Measurements from ENCODE around the gene WDR7. TPM values are rescaled to one million over a fixed set of nuclear protein-coding genes. Genes with fewer than 3 reads are reported as not detected.

WDR7 gene
- total and polyA plus RNA-seq, 2 of the 4 experiments (the other 2 are of a cell fraction) = 3.7 to 23.3 TPM

- ATAC-seq (ENCODE audit: low read depth) (peak; percentile 57; the same call in 1 of the 2 replicates), DNase-seq (peak; percentile 57)
- H2AK5ac ChIP-seq (ENCODE audit: low read depth, low read length) = no peak overlapping the region
- no peak overlapping the region for H4K8ac ChIP-seq (ENCODE audit: low read depth in 2 of 2, low read length in 2 of 2)
- no TSS peak for BruUV-seq (replicated peaks)
- H3K18ac ChIP-seq (ENCODE audit: low read depth, low read length) = no peak overlapping the region
- no peak overlapping the region for H2AFZ ChIP-seq (replicated peaks; ENCODE audit: low read length, poor library complexity)
- 0 out of 2 replicates have a peak, but pooled peaks cover 3% of the 10 kb centered on the region for H3K9me1 ChIP-seq (ENCODE audit: insufficient read depth, low read length)
- no peak overlapping the region for H3K9ac ChIP-seq (ENCODE audit: low read depth, low read length)
- no peak overlapping the region for H2BK120ac ChIP-seq (ENCODE audit: low read depth, low read length)
- no peak overlapping the region for H3K56ac ChIP-seq (ENCODE audit: extremely low read depth, insufficient read depth, low read length)
- no peaks in the 10 kb centered on the region for H3K36me3 ChIP-seq (ENCODE audit: control insufficient read depth, insufficient read depth, low read length)
- H4K91ac ChIP-seq (ENCODE audit: insufficient read depth, low read depth, low read length) = no peak overlapping the region
- no peak overlapping the region for H3K4me2 ChIP-seq (ENCODE audit: low read depth, low read length)
- no peak overlapping the region for H2BK20ac ChIP-seq (ENCODE audit: low read depth, low read length)
- dilution Hi-C loops (cut with HindIII; ENCODE audit: low sequenced_read_pairs, unreplicated experiment) (no loop called here), in situ Hi-C loops (cut with MboI; ENCODE audit: low sequenced_read_pairs) (loop anchor here (10.0 kb wide), 1 partner anchor 696 kb away; no protein-coding TSS in a partner anchor), intact Hi-C loops (cut with micrococcal nuclease) (loop anchor here (1.0 to 10.0 kb wide), 3 partner anchors 466 to 814 kb away; no protein-coding TSS in a partner anchor)
- H3K4ac ChIP-seq (ENCODE audit: low read depth, low read length) = no peak overlapping the region
- H3K14ac ChIP-seq (replicated peaks; ENCODE audit: low read depth, low read length) = no peak overlapping the region
- POLR2A ChIA-PET (ENCODE audit: unreplicated experiment) = no interaction called here
- H3K4me3 ChIP-seq (ENCODE audit: insufficient read depth, low read depth, low read length) = no peak overlapping the region
- no peak overlapping the region for H3K27ac ChIP-seq (ENCODE audit: insufficient read depth, low read length)
- no CpG with 5 or more reads among the region's 2 CpGs for WGBS, 2 experiments (ENCODE audit: extremely low coverage in 2 of 2, insufficient read length in 1 of 2)
- TF ChIP-seq MAFK (IDR thresholded peaks at IDR 0.05; ENCODE audit: low read depth, low read length) = no peak
- no peak for TF ChIP-seq RCOR1 (IDR thresholded peaks at IDR 0.05; ENCODE audit: insufficient replicate concordance, low read length)
- TF ChIP-seq SMC3 (IDR thresholded peaks at IDR 0.05; ENCODE audit: low read depth, low read length) = peak; percentile 65
- peak; percentile 82 for TF ChIP-seq RAD21 (IDR thresholded peaks at IDR 0.05; ENCODE audit: low read length)
- TF ChIP-seq NFE2L2 (IDR thresholded peaks at IDR 0.05; ENCODE audit: low read depth, low read length) = no peak
- no peak for TF ChIP-seq MXI1 (IDR thresholded peaks at IDR 0.05; ENCODE audit: borderline replicate concordance, low read depth, low read length)
- no peak for TF ChIP-seq BHLHE40 (IDR thresholded peaks at IDR 0.05; ENCODE audit: low read depth, low read length)
- no peak for TF ChIP-seq RFX5 (IDR thresholded peaks at IDR 0.05; ENCODE audit: low read depth, low read length)
- TF ChIP-seq CHD1 (IDR thresholded peaks at IDR 0.05; ENCODE audit: low read depth, low read length) = no peak
- no peak for TF ChIP-seq MAZ (IDR thresholded peaks at IDR 0.05; ENCODE audit: borderline replicate concordance, low read depth, low read length)
- TF ChIP-seq USF2 (IDR thresholded peaks at IDR 0.05; ENCODE audit: low read depth, low read length) = no peak
- TF ChIP-seq CTCF (conservative IDR thresholded peaks at IDR 0.05; ENCODE audit: low read depth, low read length) = peak; percentile 75
- peak; percentile 1; the same call in 1 of the 2 replicates for TF ChIP-seq CEBPB (IDR thresholded peaks at IDR 0.05; ENCODE audit: low read depth, low read length)
- no peak for TF ChIP-seq POLR2A (IDR thresholded peaks at IDR 0.05; ENCODE audit: low read depth, low read length)
- TF ChIP-seq ELK1 (IDR thresholded peaks at IDR 0.05; ENCODE audit: borderline replicate concordance, low read depth, low read length) = no peak
- no peak for TF ChIP-seq FOS (IDR thresholded peaks at IDR 0.05; ENCODE audit: low read depth, low read length)
- no peaks in the 10 kb centered on the region for H3K9me3 ChIP-seq (ENCODE audit: control insufficient read depth, insufficient read depth, low read length)
- CTCF ChIA-PET = no interaction called here
- no peak overlapping the region for H4K5ac ChIP-seq (ENCODE audit: low read depth, low read length)
- H3K4me1 ChIP-seq (ENCODE audit: control insufficient read depth, insufficient read depth, low read length) = no peaks in the 10 kb centered on the region
- H2BK15ac ChIP-seq (ENCODE audit: low read depth, low read length) = no peak overlapping the region
- H2BK5ac ChIP-seq (ENCODE audit: low read depth, low read length, poor library complexity, severe bottlenecking) = no peak overlapping the region
- no peaks in the 10 kb centered on the region for H3K27me3 ChIP-seq (ENCODE audit: control insufficient read depth, insufficient read depth, low read length)
- H3K79me1 ChIP-seq (ENCODE audit: low read depth in 1 of 2, low read length in 2 of 2) = no peaks in the 10 kb centered on the region; a peak in 1 of 4 replicates
- H3K23ac ChIP-seq (ENCODE audit: low read depth, low read length) = no peak overlapping the region
- no peaks in the 10 kb centered on the region for H4K20me1 ChIP-seq (ENCODE audit: insufficient read depth, low read length)
- H2AK9ac ChIP-seq (replicated peaks; ENCODE audit: low read depth, low read length, poor library complexity) = no peak overlapping the region
Measured at GRCh38 chr18:56748698-56749268, 97.6 kb downstream of the WDR7 start.
